HG03139 (cell line): ENCODE results near the gene ABCG1.

Source experiments
- ATAC-seq: cut with Tn5 transposase; IDR thresholded peaks from one replicate; pipeline ENCODE4 v1.9.1; 2021; ENCODE audit not compliant: unreplicated experiment

Gene ABCG1

GRCh38 chr21:42231756-42232155, 12.8 kb downstream of the ABCG1 start:
- no peak for ATAC-seq

DNA sequence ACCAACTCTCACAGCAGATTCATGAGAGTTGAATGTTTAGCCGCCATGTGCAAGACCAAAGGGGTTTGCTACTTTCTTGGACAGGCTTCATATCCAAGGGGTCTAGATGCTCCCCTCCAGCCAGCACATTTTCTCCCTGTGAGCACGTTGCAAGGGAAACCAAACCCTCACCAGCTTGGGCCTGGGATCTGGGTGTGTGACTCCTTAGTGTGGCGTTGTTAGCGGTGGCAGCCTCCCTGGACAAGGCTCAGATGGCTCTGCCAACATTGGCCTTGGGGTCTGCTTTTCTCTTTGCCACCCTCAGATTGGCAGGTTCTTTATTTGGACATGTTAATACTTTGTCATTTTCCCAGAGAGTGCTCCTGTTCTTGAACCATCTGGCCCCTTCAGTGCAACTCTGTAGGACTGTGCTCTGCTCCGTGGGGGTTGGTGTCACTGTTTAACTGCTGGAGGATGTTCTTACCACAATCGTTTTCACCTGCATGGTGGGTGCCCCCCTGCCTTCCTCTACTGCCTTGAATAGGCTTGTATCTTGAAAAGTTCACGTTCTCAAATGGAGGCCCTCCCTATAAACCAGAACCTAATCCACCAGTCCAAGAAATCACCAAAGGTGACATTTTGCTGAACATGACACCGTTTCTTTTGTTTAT, 13.4 kb downstream of the ABCG1 start:
- no peak for ATAC-seq

DNA sequence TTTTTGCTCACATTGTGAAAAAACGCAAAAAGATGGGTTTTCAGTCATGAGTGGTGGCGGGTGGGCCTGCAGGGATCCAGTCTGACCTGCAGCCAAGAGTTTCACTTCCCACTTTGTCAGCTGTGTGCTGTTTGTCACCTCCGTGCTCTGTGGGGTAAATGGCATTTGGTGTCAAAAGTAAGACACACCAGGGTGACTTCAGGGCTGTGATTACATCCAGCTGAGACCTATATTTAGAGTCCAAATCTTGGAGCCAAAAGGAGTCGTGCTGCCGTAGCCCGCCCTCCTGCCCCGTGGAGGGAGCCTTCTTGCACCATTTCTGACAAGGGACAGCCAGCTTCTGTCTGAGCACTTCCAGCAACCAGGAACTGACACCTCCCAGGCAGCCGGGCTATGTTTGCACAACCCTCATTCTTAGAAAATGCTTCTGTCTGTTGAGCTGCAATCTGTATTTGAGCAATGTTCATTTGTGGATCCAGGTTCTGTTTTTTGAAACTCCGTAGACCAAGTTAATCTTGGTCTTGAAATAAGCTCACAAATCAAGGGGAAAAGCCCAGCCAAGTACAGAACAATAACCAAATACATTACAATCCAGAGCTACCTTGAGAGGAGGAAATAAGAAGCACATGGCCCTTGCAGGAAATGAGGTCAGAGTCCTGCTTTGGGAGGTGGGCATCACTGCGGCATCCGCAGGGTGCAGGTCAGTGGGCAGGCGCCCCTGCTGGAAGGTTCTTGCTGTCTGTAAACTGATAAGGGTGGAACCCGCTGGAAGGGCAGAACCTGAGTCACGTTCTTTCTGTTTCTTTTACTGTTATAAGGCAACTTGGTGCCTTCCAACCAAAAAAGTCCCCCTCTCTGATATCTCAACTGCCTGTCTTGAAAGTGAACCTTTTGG, 14.4 kb downstream of the ABCG1 start:
- peak; percentile 35 for ATAC-seq

GRCh38 chr21:42234041-42234440, 15.1 kb downstream of the ABCG1 start:
- no peak for ATAC-seq

DNA sequence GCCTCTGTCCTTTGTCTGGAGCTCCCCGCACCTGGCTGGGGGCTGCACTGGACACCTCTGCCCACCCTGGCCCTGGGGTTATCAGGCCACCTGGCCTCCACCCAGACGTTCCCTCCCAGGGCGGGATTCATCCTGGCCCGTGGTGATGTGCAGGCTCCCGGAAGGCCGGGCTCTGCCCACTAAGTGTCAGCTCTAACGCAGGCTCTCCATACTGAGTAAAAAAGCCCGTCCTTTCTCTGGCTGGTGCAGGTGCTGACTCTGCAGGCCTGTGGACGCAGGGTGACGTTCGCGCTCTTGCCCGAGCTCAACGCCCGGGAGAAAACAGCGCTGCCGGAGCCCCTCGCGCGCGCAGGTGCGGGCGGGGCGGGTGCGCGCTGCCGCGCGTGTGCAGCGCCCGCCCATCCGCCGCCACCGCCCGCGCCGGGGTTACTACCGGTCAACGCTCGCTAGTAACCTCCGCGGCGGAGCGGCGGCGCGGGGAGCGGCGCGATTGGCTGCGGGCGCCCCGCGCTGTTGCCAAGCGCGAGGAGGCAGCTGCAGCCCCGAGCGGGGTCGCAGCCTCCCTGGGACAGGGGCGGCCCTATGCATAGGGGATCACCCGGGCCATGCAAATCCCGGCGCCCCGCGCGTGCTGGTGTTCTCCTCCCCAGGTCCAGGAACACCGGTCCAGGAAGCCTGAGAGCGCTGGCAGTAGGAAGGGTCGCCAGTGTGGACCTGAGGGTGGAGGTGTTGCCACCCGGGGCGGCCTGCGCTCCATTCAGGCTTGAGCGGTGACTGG, 15.7 kb downstream of the ABCG1 start:
- ATAC-seq = no peak

DNA sequence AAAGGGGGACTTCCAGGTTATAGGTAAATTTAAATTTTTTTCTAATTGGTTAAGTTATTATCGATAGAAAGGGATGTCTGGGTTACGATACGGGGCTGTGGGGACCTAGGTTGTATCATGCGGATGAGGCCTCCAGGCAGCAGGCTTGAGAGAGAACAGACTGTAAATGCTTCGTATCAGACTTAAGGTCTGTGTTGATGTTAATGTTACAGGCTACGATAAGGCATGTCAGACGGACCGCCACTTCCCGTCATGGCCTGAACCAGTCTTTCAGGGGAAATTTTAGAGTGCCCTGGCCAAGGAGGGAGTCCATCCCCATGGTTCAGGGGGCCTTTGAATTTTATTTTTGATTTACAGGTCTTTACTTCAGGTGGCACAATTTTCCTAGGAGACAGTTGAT, 16.7 kb downstream of the ABCG1 start:
- ATAC-seq = no peak

GRCh38 chr21:42236014-42236413, 17.1 kb downstream of the ABCG1 start:
- no peak for ATAC-seq

DNA sequence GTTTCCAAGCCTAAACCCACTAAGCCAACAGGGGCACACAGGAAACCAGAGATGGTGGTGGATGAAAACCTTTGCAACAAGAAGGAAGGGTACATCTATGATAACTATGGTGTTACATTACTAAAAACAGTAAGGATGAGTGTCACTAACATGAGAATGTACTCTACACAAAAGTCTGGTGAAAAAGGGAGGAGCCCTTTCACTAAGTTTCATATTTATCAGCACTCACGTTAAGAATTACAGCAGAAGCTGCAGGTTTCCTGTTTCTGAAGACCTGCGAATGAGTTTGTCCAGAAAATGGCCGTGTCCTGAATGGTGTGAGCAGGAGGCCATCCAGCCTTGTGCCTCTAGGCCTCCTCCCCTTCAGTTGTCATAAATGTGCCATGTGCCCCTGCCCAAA, 17.8 kb downstream of the ABCG1 start:
- ATAC-seq = no peak

GRCh38 chr21:42237161-42237560, 18.2 kb downstream of the ABCG1 start:
- no peak for ATAC-seq

DNA sequence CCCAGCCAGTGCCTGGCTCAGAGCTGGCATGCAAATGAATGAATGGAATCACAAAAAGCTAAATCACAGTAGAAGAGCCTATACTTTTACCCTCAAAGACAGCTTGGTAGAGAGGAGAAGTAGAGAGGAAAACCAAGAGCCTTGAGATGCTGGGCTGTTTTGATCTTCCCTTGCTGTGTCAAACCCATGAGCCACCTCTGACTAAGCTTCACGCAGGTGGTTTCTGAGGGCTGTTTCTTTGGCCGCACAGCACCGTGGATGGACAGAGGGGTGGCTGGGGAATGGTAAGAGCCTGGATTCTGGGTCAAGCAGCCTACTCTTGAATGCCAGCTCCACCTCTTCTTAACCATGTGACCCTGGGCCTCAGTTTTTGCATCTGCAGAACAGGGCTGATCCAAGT, 18.6 kb downstream of the ABCG1 start:
- no peak for ATAC-seq

- no peak for ATAC-seq
These were observed 19.4 kb downstream of the ABCG1 start for GRCh38 chr21:42238185-42238934.

DNA sequence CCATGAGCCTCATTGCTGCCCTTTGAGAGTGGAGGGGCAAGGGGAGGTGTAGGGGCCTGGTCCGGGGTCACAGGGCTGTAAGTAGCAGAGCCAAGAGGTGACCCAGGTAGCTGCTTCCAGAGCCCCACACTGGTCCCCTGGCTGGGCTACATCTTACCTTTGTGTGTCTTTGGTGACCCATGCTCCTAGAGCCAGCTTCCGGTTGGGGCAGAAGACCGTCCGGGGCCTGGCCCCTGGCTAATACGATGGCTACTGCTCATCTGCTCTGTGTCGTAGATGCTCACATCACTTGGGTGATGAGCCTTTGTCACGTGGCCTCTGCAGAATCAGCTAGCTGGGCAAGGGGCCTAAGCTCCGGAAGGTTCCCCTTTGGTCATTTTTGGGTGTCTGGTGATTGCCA, 20.6 kb downstream of the ABCG1 start:
- no peak for ATAC-seq

DNA sequence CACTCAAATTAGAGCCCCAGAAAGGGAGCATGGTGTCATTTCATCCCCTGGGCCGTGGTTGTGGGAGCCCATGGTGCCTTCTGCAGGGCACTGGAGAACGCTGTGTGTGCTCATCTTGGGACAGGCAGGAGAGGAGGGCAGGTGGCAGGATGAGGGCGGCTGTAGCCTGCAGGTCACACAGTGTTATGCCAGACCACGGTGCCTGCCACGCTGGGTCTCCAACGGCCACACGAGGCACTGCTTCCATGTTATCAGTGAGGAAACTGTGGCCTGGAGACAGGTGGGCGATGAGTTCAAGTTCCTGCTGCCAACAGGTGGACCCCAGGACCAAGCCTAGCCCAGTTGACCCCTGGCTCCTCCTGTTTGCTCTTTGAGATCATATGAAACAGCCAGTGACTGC, 21.0 kb downstream of the ABCG1 start:
- ATAC-seq = no peak

DNA sequence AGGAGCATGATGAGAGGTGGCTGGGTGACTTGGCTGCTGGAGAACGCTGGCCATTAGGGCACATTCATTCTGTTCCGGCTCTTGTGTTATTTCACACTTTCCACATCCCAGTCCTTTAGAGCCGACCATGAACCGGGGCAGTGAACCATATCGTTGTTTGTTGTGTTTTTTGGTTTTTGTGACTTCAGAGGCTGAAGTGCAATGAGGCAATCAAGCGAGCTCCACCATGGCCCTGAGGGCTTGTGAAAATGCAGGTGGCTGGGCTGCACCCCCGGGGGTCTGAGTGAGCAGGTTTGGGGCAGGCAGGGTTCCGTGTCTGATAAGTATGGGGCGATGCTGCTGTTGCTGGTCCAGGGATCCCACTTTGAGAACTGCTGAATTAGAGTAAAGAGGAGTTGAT, 23.7 kb downstream of the ABCG1 start:
- ATAC-seq = no peak

DNA sequence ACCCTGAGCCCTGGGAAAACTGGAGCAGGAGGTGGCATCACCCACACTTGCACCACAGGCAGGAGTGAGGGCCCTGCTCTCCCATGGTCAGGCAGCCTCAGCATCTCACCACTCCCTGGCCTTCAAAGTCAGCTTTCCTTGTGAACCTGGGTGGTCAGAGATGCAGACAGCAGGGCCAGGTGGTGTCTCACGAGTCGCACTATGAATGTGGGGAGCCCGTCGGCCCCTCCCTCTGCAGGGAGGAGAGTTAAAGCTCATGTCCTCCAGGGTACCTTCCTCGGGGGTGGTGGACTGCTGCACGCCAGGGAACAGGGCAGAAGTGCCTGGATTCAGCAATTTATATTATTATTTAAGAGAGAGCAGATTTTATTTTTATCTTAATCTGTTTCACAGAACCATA, 24.1 kb downstream of the ABCG1 start:
- no peak for ATAC-seq

DNA sequence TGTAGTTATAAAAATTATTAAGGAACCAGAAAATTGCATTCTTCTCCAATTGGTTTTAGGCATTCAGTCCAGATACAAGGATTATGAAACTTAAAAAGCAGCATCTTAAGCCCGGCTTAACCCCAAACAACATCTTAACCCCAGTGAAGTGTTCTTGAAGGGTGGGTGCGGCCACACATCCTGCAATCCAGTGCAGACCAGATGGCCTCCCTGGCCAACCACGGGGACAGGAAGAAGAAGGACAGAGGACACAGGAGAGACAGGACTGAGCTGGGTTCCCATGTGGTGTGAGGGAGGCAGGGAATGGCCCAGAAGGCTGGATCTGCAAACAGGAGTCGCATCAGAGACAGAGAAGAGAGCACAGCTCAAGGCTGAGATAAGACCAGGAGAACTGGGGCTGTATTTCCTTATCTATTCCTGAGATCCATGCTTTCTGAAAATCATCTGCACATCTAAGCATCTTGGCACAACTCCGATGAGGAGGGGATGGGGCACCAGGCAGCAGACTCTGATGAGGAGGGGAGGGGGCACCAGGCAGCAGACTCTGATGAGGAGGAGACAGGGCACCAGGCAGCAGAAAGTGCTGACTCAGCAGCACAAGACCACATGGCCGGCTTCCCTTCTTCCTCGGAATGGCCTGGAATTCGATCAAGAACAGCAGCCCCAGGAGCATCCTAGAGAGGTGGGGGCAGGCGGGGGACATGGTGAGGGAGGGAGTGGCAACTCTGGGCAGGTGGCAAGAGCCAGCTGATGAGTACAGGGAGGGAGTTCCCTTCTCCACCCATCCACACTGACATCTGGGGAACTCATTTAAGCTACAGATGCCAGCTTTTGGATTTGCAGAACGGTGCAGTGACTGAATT, 26.6 kb downstream of the ABCG1 start:
- no peak for ATAC-seq

GRCh38 chr21:42247716-42248115, 28.8 kb downstream of the ABCG1 start:
- ATAC-seq = no peak

GRCh38 chr21:42248241-42248640, 29.3 kb downstream of the ABCG1 start:
- no peak for ATAC-seq

- no peak for ATAC-seq
These were observed 30.1 kb downstream of the ABCG1 start for GRCh38 chr21:42248783-42249597.
